DND-41 (cell line): ENCODE measurements around the gene FAM118B.

Source experiments
- ATAC-seq: fragments of 200-7000 bp; cut with Tn5 transposase; 3 replicates; pipeline ENCODE4 v1.9.1; 2021; ENCODE audit warnings: low read depth; ENCODE audit not compliant: insufficient read depth
- DNase-seq: peaks from one replicate; pipeline ENCODE4 v3.0.0-alpha.2; 2020
- H2AFZ ChIP-seq: 2 replicates; pipeline ENCODE4 v1.6.0; 2012; ENCODE audit warnings: low read depth, low read length
- H3K27ac ChIP-seq: 2 replicates; pipeline ENCODE4 v1.5.1; 2012; ENCODE audit warnings: low read length, inconsistent platforms
- H3K27me3 ChIP-seq: fragments of 200-600 bp; sonication (generic); 2 replicates; pipeline ENCODE4 v1.6.0; 2012; ENCODE audit warnings: low read length, mild to moderate bottlenecking, inconsistent platforms; ENCODE audit not compliant: insufficient read depth, poor library complexity
- H3K36me3 ChIP-seq: 2 replicates; pipeline ENCODE4 v1.5.1; 2012; ENCODE audit warnings: low read length, inconsistent platforms; ENCODE audit not compliant: insufficient read depth
- H3K4me1 ChIP-seq: 2 replicates; pipeline ENCODE4 v1.5.1; 2012; ENCODE audit warnings: mild to moderate bottlenecking, low read length; ENCODE audit not compliant: insufficient read depth
- H3K4me2 ChIP-seq: 2 replicates; pipeline ENCODE4 v1.6.0; 2012; ENCODE audit warnings: mild to moderate bottlenecking, moderate library complexity, low read length, inconsistent platforms; ENCODE audit not compliant: insufficient read depth
- H3K4me3 ChIP-seq, 2 experiments: fragments of 200-600 bp in 1 of 2; shearing (Covaris generic) in 1 of 2; 2 replicates each; pipeline ENCODE4 v1.5.1; 2012 to 2016; ENCODE audit warnings: inconsistent platforms in 2 of 2, low read length in 2 of 2, mild to moderate bottlenecking in 2 of 2, low read depth in 1 of 2, moderate library complexity in 1 of 2
- H3K79me2 ChIP-seq: 2 replicates; pipeline ENCODE4 v1.6.0; 2012; ENCODE audit warnings: low read length, inconsistent platforms; ENCODE audit not compliant: insufficient read depth
- H3K9ac ChIP-seq: 2 replicates; pipeline ENCODE4 v1.6.0; 2012; ENCODE audit warnings: low read depth, mild to moderate bottlenecking, inconsistent platforms, low read length, moderate library complexity
- H3K9me3 ChIP-seq: 2 replicates; pipeline ENCODE4 v1.5.1; 2012; ENCODE audit warnings: low read length, moderate library complexity, mild to moderate bottlenecking, inconsistent platforms; ENCODE audit not compliant: insufficient read depth, severe bottlenecking
- H4K20me1 ChIP-seq: 2 replicates; pipeline ENCODE4 v1.6.0; 2012; ENCODE audit warnings: low read length; ENCODE audit not compliant: insufficient read depth
- CTCF ChIP-seq: IDR thresholded peaks from 2 replicates; pipeline ENCODE4 v1.5.1; 2012; ENCODE audit warnings: borderline replicate concordance, low read length, moderate library complexity, mild to moderate bottlenecking; ENCODE audit not compliant: poor library complexity, severe bottlenecking; ENCODE audit errors: extremely low read depth
- EZH2 ChIP-seq: IDR thresholded peaks from 3 replicates; pipeline ENCODE4 v1.6.1; 2012; ENCODE audit warnings: borderline replicate concordance, low read depth, mild to moderate bottlenecking, moderate library complexity, low read length, inconsistent platforms; ENCODE audit not compliant: severe bottlenecking

Gene FAM118B

GRCh38 chr11:126186025-126186698, 25.4 kb upstream of the FAM118B start:
- H3K27ac ChIP-seq = no peak overlapping the region

DNA sequence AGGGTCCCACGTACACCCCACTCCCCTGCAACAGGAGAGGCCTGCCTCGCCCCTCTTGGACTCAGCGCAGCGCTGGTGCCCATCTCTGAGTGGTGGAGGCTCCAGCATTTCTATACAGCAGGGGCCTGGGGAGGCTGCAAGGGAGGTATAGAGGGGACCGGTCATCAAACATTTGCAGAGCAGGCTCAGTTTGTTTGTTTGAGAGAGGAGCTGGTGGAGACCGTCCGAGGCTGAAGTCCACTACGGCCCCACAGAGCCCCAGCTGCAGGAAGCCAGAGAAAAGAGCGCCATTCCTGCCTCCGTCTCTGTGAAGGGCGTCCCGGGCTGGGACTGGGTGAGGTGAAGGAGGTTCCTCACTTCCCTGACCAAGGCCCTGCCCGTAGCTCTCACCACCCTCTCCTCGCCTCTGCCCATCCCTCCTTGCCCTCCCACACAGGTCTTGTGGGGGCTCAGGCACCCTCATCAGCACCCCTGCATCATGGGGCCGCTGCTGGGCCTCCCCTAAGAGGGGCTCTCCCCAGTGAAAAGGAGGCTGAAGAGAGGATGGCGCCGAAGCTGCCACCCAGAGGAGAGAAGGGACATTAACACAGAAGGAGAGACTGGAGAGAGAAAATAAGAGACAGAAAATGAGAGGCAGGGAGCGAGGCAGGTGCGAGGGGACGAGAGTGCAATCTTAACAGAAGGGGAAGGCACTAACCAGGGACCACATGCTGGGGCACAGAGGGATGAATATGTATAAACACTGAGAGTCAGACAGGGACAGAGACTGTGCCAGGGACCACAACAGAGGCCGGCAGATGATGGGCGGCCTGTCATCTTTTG, 24.7 kb upstream of the FAM118B start:
- no peaks in the 10 kb centered on the region for H3K79me2 ChIP-seq
- H3K9ac ChIP-seq = no peak overlapping the region
- peaks cover 18% of the 10 kb centered on the region; the same call in 1 of the 2 replicates for H3K36me3 ChIP-seq
- H3K4me2 ChIP-seq = no peak overlapping the region
- H3K27ac ChIP-seq = no peak overlapping the region
- peaks cover 6% of the 10 kb centered on the region; the same call in 1 of the 2 replicates for H3K4me1 ChIP-seq
- no peaks in the 10 kb centered on the region for H4K20me1 ChIP-seq
- ATAC-seq (no peak), DNase-seq (no peak)
- no peaks in the 10 kb centered on the region for H3K27me3 ChIP-seq
- no peak overlapping the region for H3K4me3 ChIP-seq
- H3K9me3 ChIP-seq = no peaks in the 10 kb centered on the region
- TF ChIP-seq CTCF (peak; percentile 19), EZH2 (no peak)
- no peak overlapping the region for H2AFZ ChIP-seq

More at GRCh38 chr11:126186025-126186698, 25.4 kb upstream of the FAM118B start:
- Histone ChIP-seq H3K79me2 (no peaks in the 10 kb centered on the region), H3K4me2 (no peak overlapping the region), H3K27me3 (no peaks in the 10 kb centered on the region), H4K20me1 (no peaks in the 10 kb centered on the region), H3K4me3 (no peak overlapping the region), H3K4me1 (peaks cover 6% of the 10 kb centered on the region; the same call in 1 of the 2 replicates), H3K9ac (no peak overlapping the region), H2AFZ (no peak overlapping the region), H3K9me3 (no peaks in the 10 kb centered on the region), H3K36me3 (peaks cover 13% of the 10 kb centered on the region; the same call in 1 of the 2 replicates)
- TF ChIP-seq CTCF (no peak), EZH2 (no peak)
- no peak for ATAC-seq
- DNase-seq = no peak

DNA sequence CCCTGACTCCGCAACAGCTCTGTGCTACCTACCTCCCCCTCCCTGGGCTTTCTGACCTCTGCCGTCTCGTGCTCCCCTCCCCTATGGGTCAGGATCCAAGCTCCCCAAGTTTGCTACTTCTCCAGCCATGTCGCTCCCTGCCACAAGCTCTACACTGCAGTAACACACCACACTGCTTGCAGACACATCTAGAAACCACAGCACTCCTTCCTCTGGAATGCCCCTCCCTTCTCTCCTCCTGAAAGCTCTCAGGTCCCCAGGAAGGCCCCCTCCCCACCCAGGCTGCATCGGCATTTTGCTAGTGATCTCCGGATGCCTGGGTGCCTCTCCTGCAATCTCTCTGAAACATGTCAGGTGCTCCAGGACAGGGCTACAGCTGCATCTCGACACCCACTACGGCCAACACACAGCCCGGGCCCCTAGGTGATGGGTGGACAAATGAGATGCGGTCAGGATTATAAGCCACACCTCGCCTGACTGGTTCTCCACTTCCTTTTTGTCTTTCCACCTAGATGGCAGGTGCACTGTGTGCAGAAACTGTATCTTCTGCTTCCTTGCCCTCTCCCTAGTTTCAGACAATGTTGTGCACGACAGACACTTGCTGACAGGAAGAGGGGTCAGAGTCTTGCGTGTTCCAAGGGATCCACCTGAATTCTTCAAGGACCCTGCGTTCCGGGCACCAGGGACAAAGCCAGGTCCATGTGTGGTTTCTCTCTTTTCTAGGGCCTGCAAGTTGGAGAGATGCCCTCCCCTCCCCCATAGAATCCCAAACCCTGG, 23.1 kb upstream of the FAM118B start:
- Histone ChIP-seq H3K4me3 (no peak overlapping the region), H3K9ac (no peak overlapping the region), H3K9me3 (no peaks in the 10 kb centered on the region), H4K20me1 (0 out of 2 replicates have a peak, but pooled peaks cover 3% of the 10 kb centered on the region), H3K4me1 (no peaks in the 10 kb centered on the region), H3K79me2 (no peaks in the 10 kb centered on the region), H3K27me3 (no peaks in the 10 kb centered on the region), H2AFZ (no peak overlapping the region), H3K4me2 (no peak overlapping the region), H3K27ac (no peak overlapping the region), H3K36me3 (peaks cover 34% of the 10 kb centered on the region)
- 0 out of 3 replicates have a peak, but pooled peaks have one; percentile 12 for ATAC-seq
- TF ChIP-seq CTCF (no peak), EZH2 (no peak)
- DNase-seq = no peak
